Lower lobe of right lung (tissue), 2 donors: ENCODE measurements around the gene NFASC. TPM values are rescaled to one million over a fixed set of nuclear protein-coding genes. Genes with fewer than 3 reads are reported as not detected.

Experiments
- ATAC-seq, 2 donors: fragments of 200-7000 bp; cut with Tn5 transposase; one replicate each; pipeline ENCODE4 v1.9.1; 2020 to 2022; ENCODE audit warnings: mild to moderate bottlenecking in 2 of 2, moderate library complexity in 2 of 2
- DNase-seq: peaks from one replicate; pipeline ENCODE4 v3.0.0-alpha.2; 2020
- H3K27ac ChIP-seq: fragments of 200-600 bp; one replicate; pipeline ENCODE4 v1.8.0; 2022
- H3K27me3 ChIP-seq: fragments of 200-600 bp; one replicate; pipeline ENCODE4 v1.8.0; 2022; ENCODE audit warnings: low read depth
- H3K36me3 ChIP-seq: fragments of 200-600 bp; one replicate; pipeline ENCODE4 v1.8.0; 2022; ENCODE audit warnings: mild to moderate bottlenecking
- H3K4me1 ChIP-seq: fragments of 200-600 bp; one replicate; pipeline ENCODE4 v1.8.0; 2022
- H3K4me3 ChIP-seq: fragments of 200-600 bp; one replicate; pipeline ENCODE4 v1.8.0; 2022; ENCODE audit warnings: mild to moderate bottlenecking
- H3K9me3 ChIP-seq: fragments of 200-600 bp; one replicate; pipeline ENCODE4 v1.8.0; 2022
- intact Hi-C: fragments of 100-400 bp; cut with DNase I; formaldehyde crosslinking; loops from one replicate; pipeline ENCODE4 v1.11.0; 2022
- total RNA-seq: library from RNA; stranded (reverse); fragmentation: NEBNext Ultra II Directional; extraction: Animal tissue kit (Norgen Biotek cat#: 25700); gene quantifications from one replicate; pipeline ENCODE4 v1.2.1, GENCODE V29; 2021
- TF ChIP-seq, protein P1 (sequence below): fragments of 200-600 bp; IDR thresholded peaks from one replicate; pipeline ENCODE4 v1.8.0; 2022; ENCODE audit warnings: antibody characterized with exemption, mild to moderate bottlenecking
- donor health status: DM: no; HTN: yes; CAD: no; lungs with severe emphysema.

The NFASC gene
- total RNA-seq, 1 donor from 2014 or later, result 12.2 TPM

DNA sequence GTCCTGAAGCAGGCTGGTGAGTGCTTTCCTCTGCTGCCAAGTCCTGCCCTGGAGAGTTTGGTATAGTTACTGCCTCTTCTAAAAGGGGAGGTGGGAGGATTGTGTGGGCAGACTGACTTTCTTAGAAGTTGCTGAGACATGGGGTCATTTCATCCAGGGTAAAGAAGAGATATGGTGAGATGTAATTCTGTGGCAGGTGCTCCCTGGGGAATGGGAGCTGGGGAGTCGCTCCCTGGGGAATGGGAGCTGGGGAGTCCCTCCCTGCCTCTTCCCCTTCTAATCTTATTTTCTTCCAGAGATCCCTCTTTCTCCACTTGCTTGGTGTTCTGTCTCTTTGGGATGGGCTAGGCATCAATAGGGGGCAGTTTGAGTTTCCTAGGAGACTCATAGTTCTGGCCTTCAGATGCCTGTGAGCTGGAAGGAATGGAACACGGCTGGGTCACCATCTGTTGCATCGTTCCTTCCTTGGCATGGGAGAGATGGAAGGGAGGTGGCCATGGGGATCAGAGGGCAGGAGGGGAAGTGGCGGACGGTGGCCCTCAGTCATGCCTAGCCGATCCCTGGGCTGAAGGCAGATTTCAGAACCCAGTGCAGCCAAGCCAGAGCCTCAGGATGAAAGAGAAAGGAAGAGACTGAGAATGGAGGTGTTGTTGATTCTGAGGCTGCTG is 59.0 kb downstream of the NFASC start:
- Histone ChIP-seq H3K9me3 (no peaks in the 10 kb centered on the region), H3K4me3 (no peak overlapping the region), H3K36me3 (no peaks in the 10 kb centered on the region), H3K27ac (no peak overlapping the region), H3K27me3 (peaks cover 4% of the 10 kb centered on the region), H3K4me1 (no peaks in the 10 kb centered on the region)
- TF ChIP-seq, protein P1, sequence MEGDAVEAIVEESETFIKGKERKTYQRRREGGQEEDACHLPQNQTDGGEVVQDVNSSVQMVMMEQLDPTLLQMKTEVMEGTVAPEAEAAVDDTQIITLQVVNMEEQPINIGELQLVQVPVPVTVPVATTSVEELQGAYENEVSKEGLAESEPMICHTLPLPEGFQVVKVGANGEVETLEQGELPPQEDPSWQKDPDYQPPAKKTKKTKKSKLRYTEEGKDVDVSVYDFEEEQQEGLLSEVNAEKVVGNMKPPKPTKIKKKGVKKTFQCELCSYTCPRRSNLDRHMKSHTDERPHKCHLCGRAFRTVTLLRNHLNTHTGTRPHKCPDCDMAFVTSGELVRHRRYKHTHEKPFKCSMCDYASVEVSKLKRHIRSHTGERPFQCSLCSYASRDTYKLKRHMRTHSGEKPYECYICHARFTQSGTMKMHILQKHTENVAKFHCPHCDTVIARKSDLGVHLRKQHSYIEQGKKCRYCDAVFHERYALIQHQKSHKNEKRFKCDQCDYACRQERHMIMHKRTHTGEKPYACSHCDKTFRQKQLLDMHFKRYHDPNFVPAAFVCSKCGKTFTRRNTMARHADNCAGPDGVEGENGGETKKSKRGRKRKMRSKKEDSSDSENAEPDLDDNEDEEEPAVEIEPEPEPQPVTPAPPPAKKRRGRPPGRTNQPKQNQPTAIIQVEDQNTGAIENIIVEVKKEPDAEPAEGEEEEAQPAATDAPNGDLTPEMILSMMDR, result no peak
- ATAC-seq (no peak), DNase-seq (no peak)
- intact Hi-C loops, result no loop called here

DNA sequence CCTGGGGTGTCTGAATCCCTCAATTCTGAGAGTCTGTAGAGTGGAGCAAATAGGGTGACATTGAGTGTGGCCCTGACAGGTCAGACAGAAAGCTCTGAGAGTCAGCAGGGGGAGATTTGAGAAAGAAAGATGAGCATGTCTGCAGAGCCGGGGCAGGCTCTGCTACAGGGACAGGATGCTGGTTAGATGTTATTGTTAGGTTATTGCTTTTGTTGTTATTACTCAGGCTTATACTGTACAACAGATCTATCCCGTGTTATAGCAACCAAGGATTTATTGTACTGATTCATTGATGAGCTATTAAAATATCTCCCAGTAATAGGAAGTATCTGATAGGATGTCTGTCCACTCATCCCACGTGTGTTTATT is 59.5 kb downstream of the NFASC start:
- TF ChIP-seq, protein P1, result no peak
- Histone ChIP-seq H3K27me3 (peaks cover 4% of the 10 kb centered on the region), H3K4me1 (no peaks in the 10 kb centered on the region), H3K9me3 (no peaks in the 10 kb centered on the region), H3K36me3 (no peaks in the 10 kb centered on the region), H3K4me3 (no peak overlapping the region), H3K27ac (no peak overlapping the region)
- no peak for ATAC-seq
- DNase-seq, result no peak
- intact Hi-C loops, result no loop called here

DNA sequence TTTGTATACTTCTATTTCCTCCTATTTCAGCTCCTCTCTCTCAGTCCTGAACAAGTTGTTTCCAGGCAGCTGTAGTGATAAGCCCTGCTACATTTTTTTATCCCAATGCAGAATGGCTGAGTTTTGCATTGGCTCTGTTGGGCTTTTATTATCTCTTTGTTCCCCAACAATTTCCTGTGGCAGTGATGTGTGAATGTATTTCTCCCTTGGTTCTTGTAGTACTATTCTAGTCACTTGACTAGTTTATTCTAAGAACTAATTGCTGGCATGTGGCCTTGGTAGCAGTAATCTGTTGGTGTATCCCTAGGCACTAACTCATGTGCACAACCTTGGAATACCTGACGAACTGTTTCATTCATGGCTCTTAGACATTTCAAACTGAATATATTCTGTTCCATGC is 60.7 kb downstream of the NFASC start:
- TF ChIP-seq, protein P1, result no peak
- DNase-seq (no peak), ATAC-seq (no peak)
- Histone ChIP-seq H3K27me3 (peaks cover 4% of the 10 kb centered on the region), H3K4me3 (no peak overlapping the region), H3K36me3 (no peaks in the 10 kb centered on the region), H3K9me3 (no peaks in the 10 kb centered on the region), H3K4me1 (no peaks in the 10 kb centered on the region), H3K27ac (no peak overlapping the region)
- intact Hi-C loops, result no loop called here

DNA sequence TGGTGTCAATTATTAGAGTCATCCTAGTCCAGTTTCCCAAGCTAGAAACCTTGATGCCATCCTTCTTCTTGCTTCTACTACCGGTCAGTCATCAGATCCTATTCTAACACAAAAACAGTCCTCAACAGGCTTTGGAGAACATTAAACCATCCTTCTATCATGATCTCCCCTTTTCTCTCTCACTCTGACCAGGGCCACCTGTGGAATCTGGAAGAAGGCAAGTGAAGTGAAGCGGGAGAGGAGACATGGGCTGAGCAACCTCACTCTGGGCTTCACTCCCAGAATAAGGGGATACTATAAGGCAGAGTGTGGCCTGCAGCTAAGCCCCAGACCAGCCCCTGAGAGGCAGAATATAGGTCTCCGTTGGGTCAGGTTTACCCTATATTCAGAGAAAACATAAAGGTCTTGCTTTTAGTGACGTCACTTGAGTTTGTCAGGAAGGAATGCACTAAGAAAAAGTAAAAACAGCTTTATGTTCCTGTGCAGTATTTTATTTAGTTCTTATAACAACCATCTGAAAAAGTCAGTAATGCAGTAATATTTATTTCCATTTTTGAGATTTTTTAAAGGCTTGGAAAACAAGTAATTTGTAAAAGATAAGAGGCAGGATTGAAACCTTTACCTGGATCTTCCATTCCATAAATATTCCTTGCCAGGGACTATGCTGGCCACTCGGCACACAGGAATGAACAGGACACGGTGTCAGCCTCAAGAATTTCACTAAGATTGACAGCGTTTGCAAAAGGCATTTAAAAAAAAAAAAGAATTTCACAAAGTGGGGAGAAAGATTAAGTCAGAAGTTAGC is 61.3 kb downstream of the NFASC start:
- ATAC-seq, result no peak
- Histone ChIP-seq H3K27me3 (peaks cover 4% of the 10 kb centered on the region), H3K9me3 (no peaks in the 10 kb centered on the region), H3K4me3 (no peak overlapping the region), H3K4me1 (no peaks in the 10 kb centered on the region), H3K36me3 (no peaks in the 10 kb centered on the region), H3K27ac (no peak overlapping the region)
- intact Hi-C loops, result no loop called here
- no peak for DNase-seq
- TF ChIP-seq, protein P1, result no peak

DNA sequence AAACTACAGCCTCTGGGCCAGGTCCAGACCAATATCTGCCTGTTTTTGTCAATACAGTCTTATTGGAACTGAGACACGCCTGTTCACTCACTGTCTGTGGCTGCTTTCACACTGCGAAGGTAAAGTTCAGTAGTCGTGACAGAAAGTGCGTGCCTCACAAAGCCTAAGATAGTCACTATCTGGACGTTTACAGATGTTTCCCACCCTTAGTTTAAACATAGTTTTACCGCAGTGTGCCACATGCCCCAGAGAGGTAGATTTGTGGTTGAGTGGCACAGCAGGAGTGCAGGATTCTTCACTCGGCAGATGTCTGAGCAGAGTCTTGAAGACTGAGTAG is 61.9 kb downstream of the NFASC start:
- no peaks in the 10 kb centered on the region for H3K36me3 ChIP-seq
- no peak overlapping the region for H3K27ac ChIP-seq
- H3K9me3 ChIP-seq, result no peaks in the 10 kb centered on the region
- no peak for ATAC-seq
- DNase-seq, result no peak
- peaks cover 4% of the 10 kb centered on the region for H3K27me3 ChIP-seq
- TF ChIP-seq, protein P1, result no peak
- H3K4me1 ChIP-seq, result no peaks in the 10 kb centered on the region
- intact Hi-C loops, result no loop called here
- H3K4me3 ChIP-seq, result no peak overlapping the region
